IMR-90 (cell line): ENCODE results near the gene PIK3IP1. TPM values are rescaled to one million over a fixed set of nuclear protein-coding genes. Genes with fewer than 3 reads are reported as not detected.

ENCODE experiments used
- ATAC-seq: fragments of 200-7000 bp; cut with Tn5 transposase; 2 replicates; pipeline ENCODE4 v1.9.1; 2020; ENCODE audit warnings: low read depth, mild to moderate bottlenecking, moderate library complexity
- BruUV-seq: library from RNA; stranded (reverse); fragments of 400-500 nt; replicated peaks from 2 replicates; lab custom pipeline; 2021; lab: Mats Ljungman, UMichigan
- CTCF ChIA-PET: fragments of 300-600 bp; formaldehyde crosslinking; extraction: SDS; loops from one replicate; lab custom pipeline; 2021; ENCODE audit warnings: antibody characterized with exemption; lab: Yijun Ruan, JAX
- POLR2A ChIA-PET: fragments of 300-600 bp; sonication (Branson Sonifier 250); formaldehyde crosslinking; loops from one replicate; lab custom pipeline; 2022; ENCODE audit warnings: antibody characterized with exemption; ENCODE audit not compliant: unreplicated experiment; lab: Charles Lee
- DNase-seq: peaks from one replicate; pipeline ENCODE4 v3.0.0; 2013
- H2AFZ ChIP-seq: replicated peaks from 2 replicates; pipeline ENCODE3; 2013; ENCODE audit warnings: low read length, mild to moderate bottlenecking; ENCODE audit not compliant: poor library complexity
- H2AK5ac ChIP-seq: 2 replicates; pipeline ENCODE4 v1.6.1; 2013; ENCODE audit warnings: low read depth, low read length, inconsistent platforms
- H2AK9ac ChIP-seq: replicated peaks from 2 replicates; pipeline ENCODE3; 2013; ENCODE audit warnings: mild to moderate bottlenecking, low read depth, low read length, moderate library complexity; ENCODE audit not compliant: poor library complexity
- H2BK120ac ChIP-seq: 2 replicates; pipeline ENCODE4 v1.6.1; 2013; ENCODE audit warnings: low read depth, low read length, inconsistent platforms
- H2BK15ac ChIP-seq: 3 replicates; pipeline ENCODE4 v1.6.1; 2013; ENCODE audit warnings: low read depth, low read length, inconsistent platforms
- H2BK20ac ChIP-seq: 2 replicates; pipeline ENCODE4 v1.6.1; 2013; ENCODE audit warnings: low read depth, mild to moderate bottlenecking, inconsistent platforms, low read length, moderate library complexity
- H2BK5ac ChIP-seq: 2 replicates; pipeline ENCODE4 v1.6.1; 2013; ENCODE audit warnings: mild to moderate bottlenecking, low read depth, low read length, inconsistent platforms; ENCODE audit not compliant: poor library complexity, severe bottlenecking
- H3K14ac ChIP-seq: replicated peaks from 2 replicates; pipeline ENCODE4 v1.6.1; 2013; ENCODE audit warnings: low read depth, low read length, inconsistent platforms
- H3K18ac ChIP-seq: 2 replicates; pipeline ENCODE4 v1.6.1; 2013; ENCODE audit warnings: low read depth, low read length, control low read depth
- H3K23ac ChIP-seq: 2 replicates; pipeline ENCODE4 v1.6.1; 2013; ENCODE audit warnings: low read depth, low read length, inconsistent platforms
- H3K27ac ChIP-seq: 2 replicates; pipeline ENCODE4 v1.5.1; 2013; ENCODE audit warnings: mild to moderate bottlenecking, control low read depth, low read length; ENCODE audit not compliant: insufficient read depth
- H3K27me3 ChIP-seq: 2 replicates; pipeline ENCODE4 v1.6.1; 2013; ENCODE audit warnings: low read length; ENCODE audit not compliant: control insufficient read depth, insufficient read depth
- H3K36me3 ChIP-seq: 2 replicates; pipeline ENCODE4 v1.6.1; 2013; ENCODE audit warnings: low read length, mixed read lengths; ENCODE audit not compliant: control insufficient read depth, insufficient read depth
- H3K4ac ChIP-seq: 2 replicates; pipeline ENCODE4 v1.6.1; 2013; ENCODE audit warnings: low read depth, low read length, inconsistent platforms
- H3K4me1 ChIP-seq: 2 replicates; pipeline ENCODE4 v1.6.1; 2013; ENCODE audit warnings: low read length, mixed read lengths; ENCODE audit not compliant: control insufficient read depth, insufficient read depth
- H3K4me2 ChIP-seq: 2 replicates; pipeline ENCODE4 v1.6.1; 2013; ENCODE audit warnings: low read depth, mild to moderate bottlenecking, control low read depth, low read length, moderate library complexity
- H3K4me3 ChIP-seq: 2 replicates; pipeline ENCODE4 v1.5.1; 2013; ENCODE audit warnings: low read depth, mild to moderate bottlenecking, control low read depth, low read length, moderate library complexity; ENCODE audit not compliant: insufficient read depth
- H3K56ac ChIP-seq: 2 replicates; pipeline ENCODE4 v1.6.1; 2013; ENCODE audit warnings: low read length, inconsistent platforms; ENCODE audit not compliant: insufficient read depth; ENCODE audit errors: extremely low read depth
- H3K79me1 ChIP-seq, 2 experiments: 2 replicates each; pipeline ENCODE4 v1.6.1; 2013; ENCODE audit warnings: low read length in 2 of 2, inconsistent platforms in 1 of 2, low read depth in 1 of 2
- H3K9ac ChIP-seq: 2 replicates; pipeline ENCODE4 v1.6.1; 2013; ENCODE audit warnings: low read depth, low read length, control low read depth
- H3K9me1 ChIP-seq: 2 replicates; pipeline ENCODE4 v1.6.1; 2013; ENCODE audit warnings: low read length, inconsistent platforms; ENCODE audit not compliant: insufficient read depth
- H3K9me3 ChIP-seq: 2 replicates; pipeline ENCODE4 v1.6.1; 2013; ENCODE audit warnings: low read length; ENCODE audit not compliant: control insufficient read depth, insufficient read depth
- H4K20me1 ChIP-seq: 2 replicates; pipeline ENCODE4 v1.6.1; 2013; ENCODE audit warnings: low read length, inconsistent platforms; ENCODE audit not compliant: insufficient read depth
- H4K5ac ChIP-seq: 2 replicates; pipeline ENCODE4 v1.6.1; 2013; ENCODE audit warnings: mild to moderate bottlenecking, low read depth, low read length, control low read depth
- H4K8ac ChIP-seq, 2 experiments: 2 replicates each; pipeline ENCODE4 v1.6.1; 2013; ENCODE audit warnings: low read depth in 2 of 2, low read length in 2 of 2, control low read depth in 1 of 2, inconsistent platforms in 1 of 2
- H4K91ac ChIP-seq: 2 replicates; pipeline ENCODE4 v1.6.1; 2013; ENCODE audit warnings: low read depth, low read length, inconsistent platforms; ENCODE audit not compliant: insufficient read depth
- BHLHE40 ChIP-seq: fragments of 150-350 bp; IDR thresholded peaks from 2 replicates; pipeline ENCODE4 v1.6.1; 2016; ENCODE audit warnings: mild to moderate bottlenecking, low read depth, low read length
- CEBPB ChIP-seq: IDR thresholded peaks from 2 replicates; pipeline ENCODE4 v1.6.1; 2012; ENCODE audit warnings: low read depth, low read length, improper control_type of control experiment
- MAFK ChIP-seq: IDR thresholded peaks from 2 replicates; pipeline ENCODE4 v1.6.1; 2012; ENCODE audit warnings: low read depth, low read length, improper control_type of control experiment
- WGBS, 2 experiments: methylation state at CpG; one replicate each; pipeline versions ENCODE4 v1.1.5 to v1.1.7; 2013; ENCODE audit warnings: missing lambda C conversion rate in 2 of 2; ENCODE audit not compliant: insufficient read length in 1 of 2; ENCODE audit errors: extremely low coverage in 2 of 2; 5-methylcytosine and 5-hydroxymethylcytosine counted together
- dilution Hi-C: fragments of 300-500 bp; cut with HindIII; formaldehyde crosslinking; loops from one replicate; pipeline ENCODE4 v1.14.3; 2018; ENCODE audit warnings: low sequenced_read_pairs; ENCODE audit not compliant: unreplicated experiment
- in situ Hi-C: fragments of 300-500 bp; cut with MboI; formaldehyde crosslinking; loops from 3 replicates; pipeline ENCODE4 v1.14.3; 2019; ENCODE audit warnings: low sequenced_read_pairs, inconsistent platforms, mixed read lengths
- intact Hi-C: fragments of 100-400 bp; cut with micrococcal nuclease; formaldehyde crosslinking; loops from 2 replicates; pipeline ENCODE4 v1.10.0; 2022
- polyA plus RNA-seq, 3 experiments: library from polyadenylated mRNA; depleted of rRNA; stranded (reverse); fragments of >200 nt; gene quantifications; 2 replicates each; pipeline ENCODE4 v1.2.3, GENCODE V29; 2012; ENCODE audit warnings: low replicate concordance in 1 of 3
- total RNA-seq: library from RNA; depleted of rRNA; stranded (reverse); fragments of >200 nt; gene quantifications from 2 replicates; pipeline ENCODE4 v1.2.3, GENCODE V29; 2012

PIK3IP1 gene
- total and polyA plus RNA-seq, 2 of the 4 experiments (the other 2 are of a cell fraction) = 12.9 to 17.6 TPM

- CTCF ChIA-PET = interaction anchor here (1.4 kb wide), 1 partner anchor 22 kb away, joined by 6 read pairs; no protein-coding TSS in a partner anchor
- intact Hi-C loops (no loop called here), dilution Hi-C loops (no loop called here), in situ Hi-C loops (no loop called here)
- Histone ChIP-seq H3K4ac (peak overlapping the region; percentile 32; the same call in 1 of the 2 replicates), H3K9me1 (peaks cover 32% of the 10 kb centered on the region), H3K9ac (no peak overlapping the region), H4K20me1 (no peaks in the 10 kb centered on the region), H3K4me3 (no peak overlapping the region), H2BK120ac (no peak overlapping the region), H3K27me3 (no peaks in the 10 kb centered on the region), H2BK5ac (no peak overlapping the region), H2AFZ (no peak overlapping the region), H2BK15ac (no peak overlapping the region), H3K9me3 (no peaks in the 10 kb centered on the region), H3K4me2 (no peak overlapping the region), H2AK9ac (peak overlapping the region; percentile 9), H4K91ac (no peak overlapping the region), H4K8ac (no peak overlapping the region; a peak in 1 of 4 replicates), H3K4me1 (peaks cover 21% of the 10 kb centered on the region), H2BK20ac (no peak overlapping the region), H2AK5ac (no peak overlapping the region; the same call in 1 of the 2 replicates), H3K18ac (no peak overlapping the region), H3K36me3 (peaks cover 4% of the 10 kb centered on the region; the same call in 1 of the 2 replicates), H3K79me1 (peaks cover 34 to 84% of the 10 kb centered on the region in 2 experiments), H3K14ac (peak overlapping the region; percentile 50; the same call in 1 of the 2 replicates), H3K56ac (no peak overlapping the region), H4K5ac (no peak overlapping the region), H3K27ac (no peak overlapping the region), H3K23ac (peak overlapping the region; percentile 22; the same call in 1 of the 2 replicates)
- no CpG with 5 or more reads among the region's 4 CpGs for WGBS, 2 experiments
- POLR2A ChIA-PET = interaction anchor here (0.5 kb wide), 1 partner anchor 84 kb away, joined by 17 read pairs; no protein-coding TSS in a partner anchor
- DNase-seq = no peak
- ATAC-seq = no peak
- TF ChIP-seq BHLHE40 (no peak), CEBPB (peak; percentile 79), MAFK (no peak)
- no TSS peak for BruUV-seq
Measured at GRCh38 chr22:31250740-31251600, 41.3 kb downstream of the PIK3IP1 start.
